Mucosa of descending colon (tissue), 3 donors: Measurements from ENCODE around the gene LEMD2. TPM values are rescaled to one million over a fixed set of nuclear protein-coding genes. Genes with fewer than 3 reads are reported as not detected.
A peak's percentile ranks its signal among the peaks of the same experiment; 100 is the strongest.

Source experiments
- ATAC-seq: fragments of 200-7000 bp; cut with Tn5 transposase; one replicate; pipeline ENCODE4 v1.9.1; 2020; ENCODE audit warnings: mild to moderate bottlenecking, moderate library complexity
- DNase-seq, 3 donors: peaks; one replicate each; pipeline ENCODE4 v3.0.0-alpha.2; 2020
- H3K36me3 ChIP-seq: fragments of 200-600 bp; one replicate; pipeline ENCODE4 v1.8.0; 2021; ENCODE audit warnings: low read depth, mild to moderate bottlenecking
- H3K4me1 ChIP-seq: fragments of 200-600 bp; one replicate; pipeline ENCODE4 v1.8.0; 2021; ENCODE audit warnings: low read depth, mild to moderate bottlenecking
- H3K4me3 ChIP-seq: fragments of 200-600 bp; one replicate; pipeline ENCODE4 v1.8.0; 2021; ENCODE audit warnings: mild to moderate bottlenecking
- H3K9me3 ChIP-seq: fragments of 200-600 bp; one replicate; pipeline ENCODE4 v1.8.0; 2021; ENCODE audit warnings: mild to moderate bottlenecking
- intact Hi-C, 2 donors: fragments of 100-400 bp; cut with DNase I in 1 of 2; cut with micrococcal nuclease in 1 of 2; formaldehyde crosslinking; loops; one replicate each; pipeline versions ENCODE4 v1.11.0 to v1.11.1; 2022; cut with DNase I, micrococcal nuclease
- total RNA-seq, 3 donors: library from RNA; stranded (reverse); fragmentation: NEBNext Ultra II Directional in 2 of 3; extraction: Animal tissue kit (Norgen Biotek cat#: 25700) in 2 of 3; gene quantifications; one replicate each; pipeline versions ENCODE4 v1.2.1 to v1.2.4, GENCODE V29; 2021 to 2023
- TF ChIP-seq, protein P1 (sequence below): fragments of 200-600 bp; IDR thresholded peaks from one replicate; pipeline ENCODE4 v1.8.0; 2022; ENCODE audit warnings: antibody characterized with exemption, mild to moderate bottlenecking
- donor health status: DM: no; HTN: no; CAD: no; lungs with moderate emphysema.
- donor health status: DM: no; HTN: no; CAD: no.
- donor health status: DM: no; HTN: yes; CAD: no.

The LEMD2 gene
- total RNA-seq, 3 donors from 2014 or later: 57.2 to 73.6 (median 59.6) TPM

DNA sequence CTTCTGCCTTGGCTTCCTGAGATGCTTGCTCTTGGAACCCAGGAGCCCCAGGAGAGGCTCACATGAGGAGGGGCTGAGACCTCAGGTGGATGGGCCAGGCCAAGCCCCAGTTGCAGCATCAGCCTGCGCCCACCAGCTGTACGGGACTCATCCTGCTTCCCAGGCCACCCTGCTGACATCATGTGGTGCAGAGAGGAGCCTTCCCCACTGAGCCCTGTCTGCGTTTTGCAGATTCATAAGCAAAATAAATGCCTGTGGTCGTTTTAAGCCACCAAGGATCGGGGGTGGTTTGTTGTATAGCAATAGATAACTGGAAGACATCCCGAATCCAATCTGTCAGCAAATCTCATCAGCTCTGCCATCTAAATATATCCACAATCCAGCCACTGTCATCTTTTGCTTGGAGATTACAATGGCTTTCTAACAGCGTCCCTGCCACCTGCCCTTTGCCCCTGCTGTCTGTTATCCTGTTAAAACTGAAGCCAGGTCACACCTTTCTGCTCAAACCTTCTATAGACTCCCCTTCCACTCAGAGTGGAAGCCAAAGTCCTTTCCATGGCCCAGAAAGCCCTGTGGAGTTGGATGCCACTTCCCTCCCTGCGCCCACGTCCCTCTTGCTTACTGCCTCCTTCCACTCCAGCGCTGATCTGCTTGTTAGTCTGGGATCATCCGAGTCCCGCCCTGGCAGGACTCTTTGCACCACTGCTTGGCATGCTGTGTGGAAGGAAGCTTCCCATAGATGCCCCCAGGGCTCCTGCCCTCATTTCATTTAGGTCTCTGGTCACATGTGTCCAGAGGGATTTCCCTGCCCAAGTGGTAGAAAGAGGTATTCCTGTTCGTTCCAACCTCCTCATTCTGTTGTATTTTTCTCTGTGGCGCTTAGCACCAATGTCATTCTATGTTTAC, 38.9 kb upstream of the LEMD2 start:
- intact Hi-C loops: no loop called here
- peaks cover 14% of the 10 kb centered on the region for H3K4me1 ChIP-seq
- H3K4me3 ChIP-seq: no peak overlapping the region
- no peaks in the 10 kb centered on the region for H3K9me3 ChIP-seq
- H3K36me3 ChIP-seq: no peaks in the 10 kb centered on the region
- DNase-seq (peak in 1 of 3 donors; percentile 35), ATAC-seq (peak; percentile 38)
- TF ChIP-seq, protein P1, sequence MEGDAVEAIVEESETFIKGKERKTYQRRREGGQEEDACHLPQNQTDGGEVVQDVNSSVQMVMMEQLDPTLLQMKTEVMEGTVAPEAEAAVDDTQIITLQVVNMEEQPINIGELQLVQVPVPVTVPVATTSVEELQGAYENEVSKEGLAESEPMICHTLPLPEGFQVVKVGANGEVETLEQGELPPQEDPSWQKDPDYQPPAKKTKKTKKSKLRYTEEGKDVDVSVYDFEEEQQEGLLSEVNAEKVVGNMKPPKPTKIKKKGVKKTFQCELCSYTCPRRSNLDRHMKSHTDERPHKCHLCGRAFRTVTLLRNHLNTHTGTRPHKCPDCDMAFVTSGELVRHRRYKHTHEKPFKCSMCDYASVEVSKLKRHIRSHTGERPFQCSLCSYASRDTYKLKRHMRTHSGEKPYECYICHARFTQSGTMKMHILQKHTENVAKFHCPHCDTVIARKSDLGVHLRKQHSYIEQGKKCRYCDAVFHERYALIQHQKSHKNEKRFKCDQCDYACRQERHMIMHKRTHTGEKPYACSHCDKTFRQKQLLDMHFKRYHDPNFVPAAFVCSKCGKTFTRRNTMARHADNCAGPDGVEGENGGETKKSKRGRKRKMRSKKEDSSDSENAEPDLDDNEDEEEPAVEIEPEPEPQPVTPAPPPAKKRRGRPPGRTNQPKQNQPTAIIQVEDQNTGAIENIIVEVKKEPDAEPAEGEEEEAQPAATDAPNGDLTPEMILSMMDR: no peak

DNA sequence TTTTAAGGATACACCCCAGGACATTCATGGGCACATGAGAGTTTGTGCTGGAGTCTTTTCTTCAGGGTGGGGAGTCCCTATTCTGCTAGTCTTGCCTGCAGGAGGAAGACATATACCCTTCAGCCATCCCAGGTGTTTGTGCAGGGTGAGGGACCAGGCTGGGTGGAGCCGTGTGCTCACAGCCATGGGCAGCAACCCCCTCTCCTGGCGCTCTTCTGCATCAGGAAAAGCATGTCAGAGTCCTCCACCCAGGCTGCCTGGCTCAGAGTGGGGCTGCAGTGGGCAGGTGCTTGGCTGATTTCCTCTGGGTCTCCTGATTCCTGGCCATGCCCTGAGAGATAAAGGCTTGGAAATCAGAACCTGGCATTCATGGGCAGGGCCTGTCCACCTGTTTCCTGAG, 37.6 kb upstream of the LEMD2 start:
- peaks cover 14% of the 10 kb centered on the region for H3K4me1 ChIP-seq
- ATAC-seq (peak; percentile 20), DNase-seq (no peak)
- intact Hi-C loops: no loop called here
- no peaks in the 10 kb centered on the region for H3K36me3 ChIP-seq
- no peak overlapping the region for H3K4me3 ChIP-seq
- TF ChIP-seq, protein P1: no peak
- no peaks in the 10 kb centered on the region for H3K9me3 ChIP-seq

- DNase-seq (peak; percentile 70 to 74 (median 70)), ATAC-seq (peak; percentile 93)
- Histone ChIP-seq H3K4me3 (no peak overlapping the region), H3K9me3 (no peaks in the 10 kb centered on the region), H3K4me1 (peaks cover 14% of the 10 kb centered on the region), H3K36me3 (no peaks in the 10 kb centered on the region)
- TF ChIP-seq, protein P1: no peak
- intact Hi-C loops: no loop called here
These were observed 35.7 kb upstream of the LEMD2 start for GRCh38 chr6:33824461-33825154.

DNA sequence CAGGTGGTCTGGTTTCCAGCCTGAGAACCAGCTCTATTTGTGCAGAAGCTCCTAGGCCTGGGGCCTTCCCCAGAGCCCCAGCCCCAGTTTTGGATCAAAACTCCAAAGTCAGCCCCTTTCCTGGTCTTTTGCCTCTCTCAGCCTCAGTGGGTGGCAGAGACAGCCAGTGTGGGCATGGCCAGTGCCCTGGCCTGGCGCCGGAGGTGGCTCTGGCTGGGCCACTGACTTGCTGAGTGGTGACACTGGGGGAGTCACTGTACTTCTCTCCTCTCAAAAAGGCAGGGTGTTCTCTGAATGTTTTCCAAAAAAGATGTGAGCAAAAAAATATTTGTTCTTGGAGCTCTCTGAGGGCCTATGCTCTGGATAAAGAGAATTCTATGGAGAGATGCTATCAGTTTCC, 34.9 kb upstream of the LEMD2 start:
- ATAC-seq: no peak
- TF ChIP-seq, protein P1: no peak
- Histone ChIP-seq H3K36me3 (no peaks in the 10 kb centered on the region), H3K4me3 (no peak overlapping the region), H3K4me1 (peaks cover 14% of the 10 kb centered on the region), H3K9me3 (no peaks in the 10 kb centered on the region)
- intact Hi-C loops: no loop called here
- peak in 1 of 3 donors; percentile 31 for DNase-seq

DNA sequence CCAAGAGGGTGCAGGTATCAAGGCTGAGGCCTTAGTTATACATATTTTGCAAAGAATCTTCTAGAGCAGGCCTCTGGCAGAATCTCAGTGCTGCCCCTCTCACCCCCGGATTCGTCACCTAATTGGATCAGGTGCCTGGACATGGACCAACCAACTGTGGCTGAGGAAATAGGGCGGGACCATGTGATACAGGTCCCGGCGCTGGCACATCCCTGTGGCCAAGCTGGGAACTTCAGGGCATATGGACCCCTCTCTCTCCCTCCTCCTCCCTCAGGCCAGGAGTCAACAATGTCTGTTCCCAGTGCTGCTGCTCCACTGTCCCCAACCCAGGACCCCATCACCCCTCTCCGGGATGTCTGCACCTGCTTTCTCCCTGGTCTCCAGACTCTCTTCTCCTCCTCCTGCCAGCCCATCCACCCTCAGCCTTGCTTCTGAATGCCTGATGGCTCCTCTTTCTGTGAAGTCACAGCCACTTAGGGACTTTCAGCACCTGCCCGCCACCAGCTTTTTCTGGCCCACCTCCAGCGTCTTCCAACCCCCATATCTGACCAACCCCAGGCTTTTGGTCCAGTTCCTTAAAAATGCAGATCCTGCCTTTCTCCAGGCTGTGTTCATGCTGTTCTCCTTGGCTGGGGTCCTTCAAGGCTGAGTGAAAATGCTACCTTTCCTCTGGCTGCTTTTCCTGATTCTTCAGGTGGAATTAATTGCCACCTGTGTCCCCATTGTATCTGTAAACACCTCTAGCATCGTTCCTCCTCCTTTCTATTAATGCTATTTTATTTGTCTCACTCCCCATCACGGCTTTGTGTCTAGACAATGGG, 33.9 kb upstream of the LEMD2 start:
- H3K4me3 ChIP-seq: no peak overlapping the region
- TF ChIP-seq, protein P1: no peak
- no peaks in the 10 kb centered on the region for H3K9me3 ChIP-seq
- ATAC-seq: peak; percentile 55
- H3K36me3 ChIP-seq: no peaks in the 10 kb centered on the region
- H3K4me1 ChIP-seq: peaks cover 6% of the 10 kb centered on the region
- DNase-seq: peak in 2 of 3 donors; percentile 15 to 29
- intact Hi-C loops: no loop called here
